Hepatic stellate cell (primary cell): Measurements from ENCODE around the gene NKPD1.

ENCODE experiments used
- DNase-seq: peaks from one replicate; pipeline ENCODE4 v3.0.0; 2011; ENCODE audit warnings: low spot score

The NKPD1 gene

GRCh38 chr19:45173816-45174215 lies 13.0 kb upstream of the NKPD1 start:
- no peak for DNase-seq

GRCh38 chr19:45172611-45173208 lies 11.9 kb upstream of the NKPD1 start:
- DNase-seq: no peak

- no peak for DNase-seq
Measured at GRCh38 chr19:45172173-45172572, 11.4 kb upstream of the NKPD1 start.

GRCh38 chr19:45171211-45171623 lies 10.4 kb upstream of the NKPD1 start:
- DNase-seq: no peak

- no peak for DNase-seq
Measured at GRCh38 chr19:45170146-45171106, 9.6 kb upstream of the NKPD1 start.

- DNase-seq: no peak
Measured at GRCh38 chr19:45169602-45170001, 8.8 kb upstream of the NKPD1 start.

GRCh38 chr19:45168767-45169351 lies 8.1 kb upstream of the NKPD1 start:
- DNase-seq: no peak

GRCh38 chr19:45166723-45167252 lies 6.0 kb upstream of the NKPD1 start:
- DNase-seq: no peak

- DNase-seq: no peak
Measured at GRCh38 chr19:45164577-45165335, 4.0 kb upstream of the NKPD1 start.

GRCh38 chr19:45163751-45164460 lies 3.1 kb upstream of the NKPD1 start:
- DNase-seq: no peak

- DNase-seq: no peak
Measured at GRCh38 chr19:45163156-45163555, 2.4 kb upstream of the NKPD1 start.

- DNase-seq: no peak
Measured at GRCh38 chr19:45162608-45163143, 1.9 kb upstream of the NKPD1 start.

- DNase-seq: peak; percentile 59
Measured at GRCh38 chr19:45161738-45162607, 1.2 kb upstream of the NKPD1 start.

- no peak for DNase-seq
Measured at GRCh38 chr19:45159971-45160324, 834 bp downstream of the NKPD1 start.

GRCh38 chr19:45159210-45159970 lies 1.4 kb downstream of the NKPD1 start:
- no peak for DNase-seq

GRCh38 chr19:45158503-45159209 lies 2.1 kb downstream of the NKPD1 start:
- DNase-seq: no peak

- DNase-seq: no peak
Measured at GRCh38 chr19:45156751-45157150, 4.0 kb downstream of the NKPD1 start.

GRCh38 chr19:45156011-45156630 lies 4.7 kb downstream of the NKPD1 start:
- no peak for DNase-seq
